ENCODE data around the gene A1BG.
"Not testable (repeated sequence)": the region's sequence is repeated elsewhere in the genome, so short reads cannot be mapped to it uniquely, and the experiment has no call there.

A1BG gene

DNA sequence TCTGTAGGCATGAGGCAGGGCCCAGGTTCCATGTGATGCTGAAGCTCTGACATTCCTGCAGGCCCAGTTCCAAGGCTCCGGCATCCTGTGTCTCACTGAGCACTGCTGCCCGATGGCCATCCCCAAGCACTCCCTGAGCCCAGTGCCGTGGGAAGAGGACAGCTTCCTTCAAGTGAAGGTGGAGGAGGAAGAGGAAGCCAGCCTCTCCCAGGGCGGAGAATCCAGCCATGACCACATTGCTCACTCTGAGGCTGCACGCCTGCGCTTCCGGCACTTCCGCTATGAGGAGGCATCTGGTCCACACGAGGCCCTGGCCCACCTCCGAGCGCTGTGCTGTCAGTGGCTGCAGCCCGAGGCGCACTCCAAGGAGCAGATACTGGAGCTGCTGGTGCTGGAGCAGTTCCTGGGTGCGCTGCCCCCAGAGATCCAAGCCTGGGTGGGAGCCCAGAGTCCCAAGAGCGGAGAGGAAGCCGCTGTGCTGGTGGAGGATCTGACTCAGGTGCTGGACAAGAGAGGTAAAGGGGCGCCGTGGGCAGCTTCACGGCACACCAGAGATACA is 18.5 kb downstream of the A1BG start:
- DNase-seq (ENCODE audit: low spot score), result no peak

DNA sequence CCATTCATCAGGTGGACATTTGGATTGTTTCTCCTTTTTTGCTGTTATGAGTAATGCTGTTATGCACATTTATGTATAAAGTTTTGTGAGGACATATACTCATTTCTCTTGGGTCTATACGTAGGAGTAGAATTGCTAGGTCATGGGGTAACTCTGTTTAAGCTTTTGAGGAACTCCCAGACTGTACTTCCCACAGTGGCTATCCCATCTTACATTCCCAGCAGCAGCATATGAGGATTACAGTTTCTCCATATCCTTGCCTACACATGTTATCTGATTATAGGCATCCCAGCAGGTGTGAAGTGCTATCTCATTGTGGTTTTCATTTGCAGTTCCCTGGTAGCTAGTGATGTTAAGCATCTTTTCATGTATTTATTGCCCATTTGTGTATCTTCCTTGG is 20.6 kb downstream of the A1BG start:
- no peak for DNase-seq (ENCODE audit: low spot score)

DNA sequence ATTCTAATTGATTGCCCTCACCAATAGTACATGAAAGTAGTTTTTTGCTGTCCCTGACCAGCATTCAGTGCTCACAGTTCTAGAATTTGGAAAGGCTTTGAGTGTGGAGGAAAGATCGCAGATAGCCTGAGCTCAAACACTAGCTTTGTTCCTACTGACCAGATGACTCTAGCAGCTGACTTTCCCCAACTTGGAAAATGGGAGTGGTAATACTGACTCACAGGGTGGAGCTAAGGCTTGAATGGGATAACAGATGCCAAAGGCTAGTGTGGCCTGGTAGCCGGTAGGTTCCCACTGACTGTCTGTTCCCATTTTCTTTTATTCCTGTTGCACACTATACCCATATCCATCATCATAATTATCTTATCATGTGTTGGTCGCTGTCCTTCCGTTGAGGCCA is 22.8 kb downstream of the A1BG start:
- DNase-seq (ENCODE audit: low spot score), result peak; percentile 82

DNA sequence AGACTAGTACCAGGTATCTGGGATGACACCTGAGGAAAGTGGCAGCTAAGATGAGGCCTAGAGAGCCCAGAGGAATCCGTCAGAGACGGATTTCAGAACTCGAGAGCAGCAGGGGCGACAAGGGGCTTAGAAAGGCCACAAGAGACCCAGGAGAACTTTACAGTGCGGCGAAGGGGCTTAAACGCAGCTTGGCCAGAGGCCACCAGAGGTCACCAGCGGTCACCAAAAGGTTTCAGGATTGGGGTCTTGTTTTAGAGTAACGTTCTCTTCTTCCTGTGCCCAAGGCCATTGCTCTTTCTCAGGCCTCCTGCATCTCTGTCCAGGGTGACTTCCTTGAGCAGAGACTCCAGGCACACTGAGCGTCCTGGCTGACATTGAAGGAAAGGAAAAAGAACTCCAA is 24.3 kb downstream of the A1BG start:
- DNase-seq (ENCODE audit: low spot score), result no peak

DNA sequence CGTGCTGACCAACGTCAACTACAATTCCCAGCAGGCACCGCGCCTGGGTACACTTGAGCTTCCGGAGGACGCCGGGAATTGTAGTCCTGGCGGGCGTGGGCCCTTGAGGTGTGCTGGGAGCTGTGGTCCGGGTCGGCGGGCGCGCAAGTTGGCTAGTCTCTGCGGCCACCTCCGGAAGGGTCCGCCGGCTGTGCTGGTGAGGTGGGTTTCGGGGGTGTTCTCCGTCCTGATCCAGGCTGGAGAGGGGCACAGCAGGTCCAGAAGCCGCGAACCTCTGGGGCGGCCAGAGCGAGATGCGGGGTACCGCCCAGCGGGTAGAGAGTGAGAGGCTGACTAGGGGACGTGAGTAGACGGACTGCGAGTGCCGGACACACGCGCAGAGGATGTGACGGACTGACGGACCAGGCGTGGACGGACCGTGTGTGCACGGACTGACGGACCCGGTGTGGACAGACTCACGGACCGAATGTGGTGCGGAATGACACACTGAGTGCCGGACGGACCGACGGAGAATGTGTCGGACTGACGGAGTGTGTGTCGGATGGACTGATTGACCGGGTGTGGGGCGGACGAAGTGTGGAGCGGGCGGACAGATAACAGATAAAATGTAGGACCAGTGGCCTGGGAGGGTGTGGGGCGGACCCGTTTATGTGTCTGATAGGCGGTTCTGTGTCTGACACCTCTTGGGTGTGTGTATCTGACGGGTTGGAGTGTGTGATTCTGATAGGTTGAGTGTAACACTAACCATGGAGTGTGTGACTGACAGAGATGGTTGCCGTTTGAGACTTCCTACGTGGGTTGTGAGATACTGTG is 26.2 kb downstream of the A1BG start, which contains the start of gene ZSCAN22:
Gene ZSCAN22 (plus strand): TSS at position 81 of the 813 bp plus-strand sequence. CDS start 7,809 bp downstream, outside the sequence.
- peak; percentile 96 for DNase-seq (ENCODE audit: low spot score)

DNA sequence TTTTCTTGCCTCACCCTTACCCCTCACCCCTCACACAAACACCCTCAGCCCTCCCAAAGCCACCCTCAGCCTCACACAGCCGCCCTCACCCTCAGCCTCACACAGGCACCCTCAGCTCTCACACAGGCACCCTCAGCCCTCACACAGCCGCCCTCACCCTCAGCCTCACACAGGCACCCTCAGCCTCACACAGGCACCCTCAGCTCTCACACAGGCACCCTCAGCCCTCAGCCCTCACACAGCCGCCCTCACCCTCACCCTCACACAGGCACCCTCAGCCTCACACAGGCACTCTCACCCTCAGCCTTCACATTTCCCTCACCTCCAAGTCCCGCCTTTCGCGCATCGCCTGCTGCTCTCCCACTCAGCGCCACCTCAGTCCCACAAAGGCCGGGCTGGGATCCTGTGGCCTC is 26.8 kb downstream of the A1BG start:
- DNase-seq (ENCODE audit: low spot score), result no peak

DNA sequence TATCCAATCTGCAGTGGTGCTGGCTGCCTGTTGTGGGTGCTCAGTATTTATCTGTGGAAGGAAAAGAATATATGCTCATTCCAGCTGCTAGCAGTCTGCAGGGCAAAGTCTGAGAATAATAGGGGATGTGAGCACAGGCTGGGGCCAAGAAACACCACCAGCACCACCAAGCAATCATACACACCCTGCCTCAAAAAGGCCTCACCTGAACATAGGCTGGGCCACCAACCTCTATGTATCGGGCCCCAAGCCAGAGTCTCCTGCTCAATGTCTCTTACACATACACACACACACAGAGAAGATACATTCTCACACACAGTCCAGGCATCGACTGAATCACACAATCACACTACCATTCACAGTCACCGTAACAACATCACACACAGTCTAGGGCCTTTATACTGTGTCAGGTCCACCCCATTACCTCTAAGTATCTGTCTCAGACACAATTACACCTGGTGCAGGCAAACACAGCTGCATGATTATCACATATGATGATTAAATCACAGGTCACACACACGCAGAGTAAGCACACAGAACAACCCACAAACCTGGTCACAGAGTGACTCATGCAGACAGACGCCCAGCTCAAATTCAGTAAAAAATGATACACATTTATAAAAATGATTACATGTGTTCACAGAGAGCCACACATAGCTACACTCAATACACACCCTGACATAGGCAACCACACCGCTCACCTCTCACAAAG is 27.8 kb downstream of the A1BG start:
- no peak for DNase-seq (ENCODE audit: low spot score)

DNA sequence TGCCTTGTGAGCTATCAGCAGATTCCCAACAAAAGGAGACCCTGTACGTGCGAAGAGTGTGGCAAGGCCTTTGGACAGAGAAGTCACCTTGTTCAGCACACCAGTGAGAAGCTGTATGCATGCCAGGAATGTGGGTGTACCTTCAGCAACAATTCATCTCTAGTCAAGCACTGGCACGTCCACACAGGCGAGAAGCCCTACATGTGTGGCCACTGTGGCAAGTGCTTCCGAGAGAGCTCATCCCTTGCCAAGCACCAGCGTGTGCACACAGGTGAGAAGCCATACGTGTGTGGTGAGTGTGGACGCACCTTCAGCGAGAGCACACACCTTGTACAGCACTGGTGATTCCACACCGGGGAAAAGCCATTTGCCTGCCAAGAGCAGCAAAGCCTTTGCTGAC is 34.1 kb downstream of the A1BG start:
- DNase-seq (ENCODE audit: low spot score), result no peak

DNA sequence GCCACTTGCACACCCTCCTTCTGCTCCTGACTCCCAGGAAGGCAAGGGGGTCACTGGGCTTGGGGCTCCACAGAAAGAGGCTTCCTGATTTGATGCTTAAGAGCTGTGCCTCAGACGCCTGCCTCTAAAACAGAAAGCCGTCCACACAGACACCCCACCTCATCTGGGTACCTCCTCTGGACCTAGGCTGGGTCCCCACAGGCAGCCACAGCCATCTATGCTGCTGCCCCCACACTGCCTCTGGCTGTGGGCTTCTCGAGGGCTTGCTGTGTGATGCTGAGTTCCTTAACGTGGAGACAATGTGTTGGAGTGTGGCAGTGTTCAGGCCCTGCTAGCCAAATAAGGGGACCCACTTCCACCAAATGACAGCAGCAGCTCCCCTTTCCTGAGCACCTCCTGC is 35.0 kb downstream of the A1BG start:
- no peak for DNase-seq (ENCODE audit: low spot score)

DNA sequence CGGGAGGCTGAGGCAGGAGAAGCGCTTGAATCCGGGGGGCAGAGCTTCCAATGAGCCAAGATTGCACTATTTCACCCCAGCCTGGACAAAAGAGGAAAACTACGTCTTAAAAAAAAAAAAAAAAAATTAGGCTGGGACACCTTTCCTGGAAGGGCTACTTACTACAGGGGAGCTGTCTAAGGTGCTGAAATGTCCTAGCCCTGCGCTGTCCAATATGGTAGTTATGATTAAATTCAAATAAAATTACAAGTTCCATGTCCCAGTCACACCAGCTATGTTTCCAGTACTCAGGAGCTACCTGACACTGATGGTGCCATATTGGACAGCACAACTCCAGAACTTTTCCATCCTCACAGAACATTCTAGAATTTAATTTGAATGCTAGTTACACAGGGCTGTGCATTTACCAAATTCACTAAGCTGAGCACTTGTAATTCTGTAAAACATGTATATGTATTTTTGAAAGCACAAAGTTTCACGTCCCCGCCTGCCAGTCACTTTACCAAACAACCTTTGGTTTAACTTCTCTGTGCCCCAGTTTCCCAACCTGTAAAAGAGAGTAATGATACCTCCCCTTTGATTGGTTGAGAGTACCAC is 35.7 kb downstream of the A1BG start:
- peak; percentile 46 for DNase-seq (ENCODE audit: low spot score)

DNA sequence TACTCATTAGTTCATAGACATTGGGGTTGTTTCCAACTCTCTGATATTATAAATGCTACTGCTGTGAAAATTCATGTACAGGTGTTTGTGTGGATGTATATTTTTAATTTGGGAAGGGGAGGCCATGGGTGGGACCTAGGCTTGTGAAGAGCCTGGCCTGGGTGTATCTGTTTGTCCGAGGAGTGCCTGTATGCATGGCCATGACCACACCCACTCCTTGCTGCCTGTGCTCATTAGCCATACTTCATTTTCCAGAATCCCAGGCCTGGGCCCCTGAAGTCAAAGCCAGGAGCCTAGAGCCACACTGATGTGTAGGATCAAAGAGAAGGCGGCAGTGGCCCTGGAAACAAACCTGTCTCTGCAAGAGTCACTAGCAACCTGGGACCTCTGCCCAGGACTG is 37.7 kb downstream of the A1BG start:
- no peak for DNase-seq (ENCODE audit: low spot score)

DNA sequence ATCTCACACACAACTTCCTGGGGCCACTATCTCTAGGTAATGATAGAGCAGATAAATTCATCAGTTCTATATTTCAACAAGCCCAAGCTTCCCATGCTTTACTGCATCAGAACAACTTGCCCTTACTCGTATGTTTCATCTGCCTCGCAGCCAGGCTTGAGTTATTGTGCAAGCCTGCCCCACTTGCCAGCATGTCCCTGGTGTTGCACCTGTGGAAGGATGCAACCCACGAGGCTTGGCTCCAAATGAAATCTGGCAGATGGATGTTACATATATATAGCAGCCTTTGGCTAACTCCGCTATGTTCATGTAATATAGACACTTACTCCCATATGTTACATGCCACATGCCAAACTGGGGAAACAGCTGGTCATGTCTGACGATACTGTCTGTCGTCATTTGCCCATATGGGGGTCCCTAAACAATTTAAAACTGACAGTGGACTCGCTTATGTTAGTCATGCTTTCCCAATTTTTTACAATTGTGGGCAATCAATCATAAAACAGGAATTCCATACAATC is 41.9 kb downstream of the A1BG start:
- no peak for DNase-seq (ENCODE audit: low spot score)

DNA sequence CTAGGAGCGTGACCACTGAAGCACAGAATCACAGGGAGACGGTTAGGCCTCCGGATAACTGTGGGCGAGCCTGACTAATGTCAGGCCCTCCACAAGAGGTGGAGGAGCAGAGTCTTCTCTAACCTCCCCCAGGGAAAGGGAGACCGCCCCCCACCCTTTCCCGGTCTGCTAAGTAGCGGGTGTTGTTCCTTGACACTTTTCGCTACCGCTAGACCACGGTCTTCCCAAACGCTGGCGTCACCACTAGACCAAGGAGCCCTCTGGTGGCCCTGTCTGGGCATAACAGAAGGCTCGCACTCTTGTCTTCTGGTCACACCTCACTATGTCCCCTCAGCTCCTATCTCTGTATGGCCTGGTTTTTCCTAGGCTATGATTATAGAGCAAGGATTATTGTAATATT is 42.6 kb downstream of the A1BG start:
- DNase-seq (ENCODE audit: low spot score), result not testable (repeated sequence)

DNA sequence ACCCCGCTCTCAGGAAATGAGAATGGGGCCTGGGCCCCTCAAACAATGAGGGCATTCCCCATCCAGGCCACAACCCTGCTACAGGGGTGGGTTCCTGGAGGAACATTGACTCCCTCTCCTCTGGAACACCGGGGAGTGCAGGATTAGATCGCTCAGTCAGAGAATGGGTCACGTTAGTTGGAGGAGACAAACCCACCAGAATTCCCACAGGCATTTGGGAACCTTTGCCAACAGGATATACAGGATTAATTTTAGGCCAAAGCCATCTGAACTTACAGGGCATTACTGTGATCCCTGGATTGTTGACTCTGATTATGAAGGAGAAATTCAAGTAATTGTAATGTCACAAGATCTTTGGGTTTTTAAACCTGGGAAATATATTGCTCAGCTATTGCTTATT is 45.6 kb downstream of the A1BG start:
- no peak for DNase-seq (ENCODE audit: low spot score)

DNA sequence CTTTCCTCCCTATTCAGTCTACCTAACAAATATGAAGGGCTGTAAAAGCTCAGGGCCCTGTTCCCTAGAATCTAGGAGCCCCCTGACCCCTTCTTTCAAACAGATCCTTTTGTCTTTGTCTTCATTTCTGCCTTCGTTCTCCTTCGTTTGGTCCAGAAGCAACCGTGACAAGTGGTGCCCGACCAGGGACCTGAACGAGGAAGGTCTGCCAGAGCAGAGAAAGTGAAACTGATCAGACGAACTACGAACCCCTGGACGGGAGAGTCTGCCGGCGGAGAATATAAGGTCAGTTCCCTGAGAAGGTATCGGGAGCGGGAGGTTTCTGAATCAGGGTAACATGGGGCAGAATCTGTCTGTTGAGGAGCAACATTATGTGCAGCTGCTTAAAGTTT is 47.4 kb downstream of the A1BG start:
- DNase-seq (ENCODE audit: low spot score), result no peak

DNA sequence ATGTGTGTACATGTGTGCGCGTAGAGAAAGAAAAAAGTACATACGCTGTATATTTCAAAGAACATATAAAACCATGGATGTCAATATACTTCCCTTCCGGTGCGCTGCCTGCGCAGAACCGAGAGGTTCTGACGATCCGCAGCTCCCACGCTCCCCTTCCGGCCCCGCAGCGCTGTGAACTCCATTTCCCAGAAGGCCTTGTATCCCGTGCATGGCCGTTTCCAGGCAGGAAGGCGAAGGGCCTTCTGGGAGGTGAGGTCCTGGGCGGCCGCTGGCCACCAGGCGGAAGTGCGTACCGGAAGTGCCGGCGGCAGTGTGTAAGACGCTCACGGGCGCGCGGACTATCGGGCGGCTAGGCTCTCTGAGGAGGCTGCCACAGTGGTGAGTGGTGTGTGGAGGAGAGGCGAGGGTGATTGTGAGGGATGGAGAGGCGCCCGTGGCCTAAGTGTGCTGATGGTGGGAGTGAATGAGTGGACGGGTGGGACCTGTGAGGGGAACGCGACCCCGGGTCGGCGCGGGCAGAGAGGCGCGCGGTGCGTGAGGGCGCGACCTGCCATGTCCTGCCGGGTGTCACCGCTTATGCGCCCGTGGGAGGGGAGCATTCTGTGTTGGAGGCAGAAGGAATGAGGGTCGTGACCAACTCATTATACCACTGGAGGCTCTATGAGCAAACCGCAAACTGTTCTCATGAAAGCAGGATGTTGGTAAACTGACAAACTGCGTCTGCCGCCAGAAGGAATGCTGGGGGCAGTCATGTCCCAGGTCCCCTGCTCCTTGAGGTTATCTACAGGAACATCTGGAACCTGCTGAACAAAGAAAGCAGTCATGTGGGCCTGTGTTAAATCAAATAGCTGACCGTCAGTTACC is 48.0 kb downstream of the A1BG start, which contains the start of gene ERVK3-1:
Gene ERVK3-1 (plus strand): TSS at position 313 of the 867 bp plus-strand sequence. CDS start 6,792 bp downstream, outside the sequence.
- DNase-seq (ENCODE audit: low spot score), result peak; percentile 98

DNA sequence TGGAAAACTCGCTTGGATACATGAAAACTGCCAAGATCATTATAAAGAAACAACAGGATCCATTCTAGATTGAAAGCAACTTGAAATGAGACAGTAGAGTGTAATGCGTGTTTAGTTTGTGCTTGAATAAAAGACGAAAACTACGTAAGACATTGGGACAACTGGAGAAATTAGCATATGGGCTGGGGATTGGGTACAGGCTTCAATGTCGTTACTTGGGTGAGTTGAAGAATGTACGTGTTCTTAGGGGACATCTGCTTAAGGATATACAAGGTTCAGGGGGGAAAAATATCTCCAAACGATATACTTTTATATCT is 48.6 kb downstream of the A1BG start:
- DNase-seq (ENCODE audit: low spot score), result no peak

DNA sequence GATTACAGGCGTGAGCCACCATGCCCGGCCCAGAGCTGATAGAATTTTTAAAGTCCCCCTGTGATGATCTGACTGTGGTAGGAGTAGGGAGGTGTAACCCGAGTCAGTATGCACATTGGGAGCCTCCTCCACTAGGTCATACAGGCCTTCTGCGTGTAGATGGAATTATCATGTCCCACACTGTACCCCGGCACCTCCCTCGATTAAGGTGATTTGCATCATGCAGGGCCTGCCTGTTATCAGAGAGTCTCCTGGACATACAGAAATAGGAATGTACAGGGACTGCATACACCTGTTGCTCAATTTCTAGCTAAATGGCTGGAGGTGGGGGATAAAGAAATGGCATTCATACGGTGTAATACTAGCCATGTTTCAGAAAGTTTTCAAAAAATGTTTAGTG is 49.0 kb downstream of the A1BG start:
- DNase-seq (ENCODE audit: low spot score), result no peak

DNA sequence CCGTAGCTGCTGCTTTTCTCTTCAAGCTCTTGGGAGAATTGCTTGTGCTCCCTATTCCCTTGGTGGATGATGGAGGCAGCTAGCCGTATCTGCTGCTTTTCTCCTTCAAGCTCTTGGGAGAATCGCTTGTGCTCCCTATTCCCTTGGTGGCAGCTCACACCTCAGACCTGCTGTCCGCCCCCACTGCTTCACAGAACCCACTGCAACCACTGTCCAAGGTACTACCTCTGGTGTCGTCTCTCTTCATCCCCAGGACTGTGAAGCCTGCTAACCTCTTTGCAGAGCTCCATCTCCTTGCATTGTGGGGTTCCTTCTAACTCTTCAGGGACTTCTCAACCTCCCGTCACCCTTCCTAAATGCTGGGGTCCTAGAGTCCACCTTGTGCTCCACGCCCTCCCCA is 52.7 kb downstream of the A1BG start:
- no peak for DNase-seq (ENCODE audit: low spot score)

DNA sequence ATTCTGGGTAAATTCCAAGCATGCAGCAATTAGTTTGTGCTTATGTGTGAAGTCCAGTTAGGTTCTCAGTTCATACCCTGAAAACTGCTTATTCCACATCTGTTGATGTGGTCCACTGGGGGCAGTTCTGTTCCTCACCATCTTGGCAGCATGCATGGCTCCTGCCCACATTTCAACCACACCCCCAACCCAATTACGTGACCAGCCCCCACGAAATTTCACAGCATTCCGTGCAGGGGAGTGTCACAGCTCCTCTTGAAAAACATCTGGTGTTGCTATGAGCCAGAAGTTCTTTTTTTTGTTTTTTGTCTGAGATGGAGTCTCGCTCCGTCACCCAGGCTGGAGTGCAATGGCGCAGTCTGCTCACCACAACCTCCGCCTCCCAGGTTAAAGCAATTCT is 57.2 kb downstream of the A1BG start:
- DNase-seq (ENCODE audit: low spot score), result no peak
